ENCODE results near the gene NOS1AP. TPM values are rescaled to one million over a fixed set of nuclear protein-coding genes. Genes with fewer than 3 reads are reported as not detected.

The NOS1AP gene
- total RNA-seq, 1 donor from 2014 or later, result 4.5 TPM

DNA sequence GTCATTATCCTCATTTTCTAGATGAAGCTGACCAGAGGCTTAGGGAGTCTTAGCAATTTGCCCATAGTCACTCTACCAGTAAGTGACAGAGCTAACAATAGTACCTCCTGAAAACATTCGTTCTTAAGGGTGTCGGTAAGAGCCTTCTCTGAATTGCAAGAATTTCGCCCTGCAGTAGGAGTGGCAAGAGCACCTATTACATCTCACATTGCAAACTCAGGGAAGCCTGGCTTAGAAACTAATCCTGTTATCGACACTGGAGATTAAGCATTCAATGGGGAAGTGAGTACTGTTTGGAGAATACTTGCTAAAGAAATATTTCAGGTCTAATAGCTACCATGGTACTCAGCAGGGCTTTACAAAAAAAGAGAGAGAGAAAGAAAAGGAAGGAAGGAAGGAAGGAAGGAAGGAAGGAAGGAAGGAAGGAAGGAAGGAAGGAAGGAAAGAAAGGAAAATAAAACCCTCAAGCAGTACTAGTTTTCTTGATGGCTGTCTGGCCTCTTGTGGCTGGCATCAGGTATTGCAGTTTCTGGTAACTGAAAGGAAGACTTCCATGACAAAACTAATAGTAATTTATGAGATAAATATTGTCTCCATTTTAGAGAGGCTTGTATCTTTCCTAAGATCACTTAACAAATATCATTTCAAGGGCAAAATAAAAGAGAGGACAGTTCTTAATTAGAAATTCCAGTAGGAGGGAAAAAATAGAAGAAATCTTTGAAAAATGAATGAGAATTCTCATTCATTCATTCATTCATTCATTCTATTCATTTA is 322.5 kb downstream of the NOS1AP start:
- no peak for DNase-seq (ENCODE audit: low spot score)
- no peaks in the 10 kb centered on the region for H3K9me3 Mint-ChIP-seq (ENCODE audit: low read depth)
- no peak overlapping the region for H3K4me3 Mint-ChIP-seq (ENCODE audit: unreplicated experiment)
- H3K4me1 Mint-ChIP-seq (ENCODE audit: low read depth), result no peaks in the 10 kb centered on the region
- H3K27ac Mint-ChIP-seq (ENCODE audit: unreplicated experiment), result no peak overlapping the region
- peak; percentile 91 for TF ChIP-seq CTCF (IDR thresholded peaks at IDR 0.05)
- H3K27me3 Mint-ChIP-seq (ENCODE audit: low read depth), result peaks cover 9% of the 10 kb centered on the region
- no peaks in the 10 kb centered on the region for H3K36me3 Mint-ChIP-seq (ENCODE audit: low read depth)

GRCh38 chr1:162396201-162396906 is 326.9 kb downstream of the NOS1AP start:
- Mint-ChIP-seq H3K9me3 (ENCODE audit: low read depth) (no peaks in the 10 kb centered on the region), H3K36me3 (ENCODE audit: low read depth) (no peaks in the 10 kb centered on the region), H3K27me3 (ENCODE audit: low read depth) (peaks cover 15% of the 10 kb centered on the region), H3K27ac (ENCODE audit: unreplicated experiment) (no peak overlapping the region), H3K4me1 (ENCODE audit: low read depth) (peaks cover 15% of the 10 kb centered on the region), H3K4me3 (ENCODE audit: unreplicated experiment) (no peak overlapping the region)
- no peak for TF ChIP-seq CTCF (IDR thresholded peaks at IDR 0.05)
- DNase-seq (ENCODE audit: low spot score), result no peak

GRCh38 chr1:162397039-162397448 is 327.6 kb downstream of the NOS1AP start:
- no peaks in the 10 kb centered on the region for H3K9me3 Mint-ChIP-seq (ENCODE audit: low read depth)
- no peak overlapping the region for H3K4me3 Mint-ChIP-seq (ENCODE audit: unreplicated experiment)
- H3K4me1 Mint-ChIP-seq (ENCODE audit: low read depth), result peaks cover 15% of the 10 kb centered on the region
- no peak overlapping the region for H3K27ac Mint-ChIP-seq (ENCODE audit: unreplicated experiment)
- TF ChIP-seq CTCF (IDR thresholded peaks at IDR 0.05), result no peak
- peaks cover 15% of the 10 kb centered on the region for H3K27me3 Mint-ChIP-seq (ENCODE audit: low read depth)
- DNase-seq (ENCODE audit: low spot score), result no peak
- H3K36me3 Mint-ChIP-seq (ENCODE audit: low read depth), result no peaks in the 10 kb centered on the region

- no peak for TF ChIP-seq CTCF (IDR thresholded peaks at IDR 0.05)
- peaks cover 15% of the 10 kb centered on the region for H3K27me3 Mint-ChIP-seq (ENCODE audit: low read depth)
- no peaks in the 10 kb centered on the region for H3K36me3 Mint-ChIP-seq (ENCODE audit: low read depth)
- DNase-seq (ENCODE audit: low spot score), result no peak
- H3K4me3 Mint-ChIP-seq (ENCODE audit: unreplicated experiment), result no peak overlapping the region
- no peak overlapping the region for H3K27ac Mint-ChIP-seq (ENCODE audit: unreplicated experiment)
- H3K4me1 Mint-ChIP-seq (ENCODE audit: low read depth), result peaks cover 15% of the 10 kb centered on the region
- no peaks in the 10 kb centered on the region for H3K9me3 Mint-ChIP-seq (ENCODE audit: low read depth)
Observed at GRCh38 chr1:162397943-162398560, 328.6 kb downstream of the NOS1AP start.

- H3K36me3 Mint-ChIP-seq (ENCODE audit: low read depth), result no peaks in the 10 kb centered on the region
- no peak for TF ChIP-seq CTCF (IDR thresholded peaks at IDR 0.05)
- no peak for DNase-seq (ENCODE audit: low spot score)
- no peak overlapping the region for H3K4me3 Mint-ChIP-seq (ENCODE audit: unreplicated experiment)
- peaks cover 15% of the 10 kb centered on the region for H3K27me3 Mint-ChIP-seq (ENCODE audit: low read depth)
- peaks cover 15% of the 10 kb centered on the region for H3K4me1 Mint-ChIP-seq (ENCODE audit: low read depth)
- H3K27ac Mint-ChIP-seq (ENCODE audit: unreplicated experiment), result no peak overlapping the region
- H3K9me3 Mint-ChIP-seq (ENCODE audit: low read depth), result no peaks in the 10 kb centered on the region
Observed at GRCh38 chr1:162398999-162399580, 329.6 kb downstream of the NOS1AP start.
